Measurements from ENCODE around the gene INPP5D. TPM values are rescaled to one million over a fixed set of nuclear protein-coding genes. Genes with fewer than 3 reads are reported as not detected.

Gene INPP5D
- total and polyA plus RNA-seq, 2 of the 13 experiments (the other 11 are each of a cell fraction or from before 2014, with no cell fraction given): 16.7 to 18.0 TPM

GRCh38 chr2:233059547-233059796 is 670 bp upstream of the INPP5D start:
- H3K9me3 ChIP-seq (ENCODE audit: low read length): no peaks in the 10 kb centered on the region
- H3K9ac ChIP-seq (ENCODE audit: insufficient read depth, low read depth, low read length): peak overlapping the region; percentile 72
- peak; percentile 12 for ATAC-seq
- WGBS (ENCODE audit: low lambda C conversion rate): 30% methylated on average over 2 of the region's 7 CpGs
- intact Hi-C loops (cut with micrococcal nuclease; ENCODE audit: unreplicated experiment): no loop called here
- peak; percentile 8 for FAIRE-seq
- H3K4me1 ChIP-seq (ENCODE audit: insufficient read depth, low read length): peaks cover 65% of the 10 kb centered on the region
- DNase-seq (ENCODE audit: low spot score): peak; percentile 61
- 0 out of 2 replicates have a peak, but pooled peaks cover 3% of the 10 kb centered on the region for H4K20me1 ChIP-seq (ENCODE audit: insufficient read depth, low read length)
- H2AFZ ChIP-seq (ENCODE audit: low read length): no peak overlapping the region
- CTCF ChIA-PET (ENCODE audit: low intra/inter-chr PET ratio, low total read pairs): no interaction called here
- POLR2A ChIA-PET: interaction anchor here (1.2 to 4.0 kb wide), 5 partner anchors 26 to 204 kb away, joined by 3 to 40 read pairs (median 21); partner anchors contain the start of gene NGEF
- BruUV-seq (replicated peaks): no TSS peak
- H3K4me3 ChIP-seq (replicated peaks in 1 of 3; ENCODE audit: insufficient read depth in 1 of 3, low read depth in 2 of 3, low read length in 3 of 3): peak overlapping the region; percentile 66 to 87 (median 80); a peak in 5 of 6 replicates
- no peaks in the 10 kb centered on the region for H3K36me3 ChIP-seq (replicated peaks in 1 of 2; ENCODE audit: control insufficient read depth in 1 of 2, insufficient read depth in 2 of 2, low read length in 2 of 2)
- no peaks in the 10 kb centered on the region; a peak in 1 of 5 replicates for H3K27me3 ChIP-seq (ENCODE audit: control insufficient read depth in 1 of 2, insufficient read depth in 2 of 2, low read length in 2 of 2)
- H3K79me2 ChIP-seq (ENCODE audit: insufficient read depth, low read length): no peaks in the 10 kb centered on the region
- H3K27ac ChIP-seq (ENCODE audit: extremely low read length, insufficient read depth, low read length): peak overlapping the region; percentile 82
- H3K4me2 ChIP-seq (ENCODE audit: low read depth, low read length): peak overlapping the region; percentile 97
- in situ Hi-C loops (cut with HindIII; ENCODE audit: extremely low pct_ligation_motif_present, low pct_unique_long_range_greater_than_20kb): no loop called here
- TF ChIP-seq RFX5 (IDR thresholded peaks at IDR 0.05; ENCODE audit: low read depth, low read length) (no peak), ZFAT (CRISPR knock-in tag; conservative IDR thresholded peaks at IDR 0.05) (no peak), ATF2 (CRISPR knock-in tag; IDR thresholded peaks at IDR 0.05) (no peak), HNRNPK (IDR thresholded peaks at IDR 0.05; ENCODE audit: low read depth, low read length, poor library complexity, severe bottlenecking) (no peak), BRD4 (CRISPR knock-in tag; IDR thresholded peaks at IDR 0.05) (no peak), SPEN (CRISPR knock-in tag; IDR thresholded peaks at IDR 0.05; ENCODE audit: low read depth) (no peak; the same call in 1 of the 2 replicates), HMG20A (CRISPR knock-in tag; IDR thresholded peaks at IDR 0.05; ENCODE audit: borderline replicate concordance) (no peak), SNAI1 (CRISPR knock-in tag; IDR thresholded peaks at IDR 0.05; ENCODE audit: borderline replicate concordance) (no peak), MTF2 (CRISPR knock-in tag; IDR thresholded peaks at IDR 0.05; ENCODE audit: borderline replicate concordance) (no peak), ZNF574 (CRISPR knock-in tag; IDR thresholded peaks at IDR 0.05) (no peak; the same call in 1 of the 2 replicates), FOXA3 (CRISPR knock-in tag; IDR thresholded peaks at IDR 0.05) (0 out of 2 replicates have a peak, but pooled peaks have one; percentile 19), FUBP1 (CRISPR knock-in tag; IDR thresholded peaks at IDR 0.05; ENCODE audit: borderline replicate concordance) (no peak), HOXA5 (CRISPR knock-in tag; IDR thresholded peaks at IDR 0.05) (no peak), PRMT3 (CRISPR knock-in tag; IDR thresholded peaks at IDR 0.05; ENCODE audit: borderline replicate concordance, low read depth) (no peak), GTF2F1 (IDR thresholded peaks at IDR 0.05; ENCODE audit: low read length) (no peak), RBFOX2 (IDR thresholded peaks at IDR 0.05; ENCODE audit: low read depth, low read length) (no peak), ZNF605 (CRISPR knock-in tag; IDR thresholded peaks at IDR 0.05) (no peak), ZNF121 (CRISPR knock-in tag; IDR thresholded peaks at IDR 0.05) (no peak), ZNF709 (CRISPR knock-in tag; IDR thresholded peaks at IDR 0.05) (no peak)
